ENCODE measurements around the gene LRRFIP1. TPM values are rescaled to one million over a fixed set of nuclear protein-coding genes. Genes with fewer than 3 reads are reported as not detected.

The LRRFIP1 gene
- total and polyA plus RNA-seq, 10 donors, result 40.4 to 164 (median 124) TPM

DNA sequence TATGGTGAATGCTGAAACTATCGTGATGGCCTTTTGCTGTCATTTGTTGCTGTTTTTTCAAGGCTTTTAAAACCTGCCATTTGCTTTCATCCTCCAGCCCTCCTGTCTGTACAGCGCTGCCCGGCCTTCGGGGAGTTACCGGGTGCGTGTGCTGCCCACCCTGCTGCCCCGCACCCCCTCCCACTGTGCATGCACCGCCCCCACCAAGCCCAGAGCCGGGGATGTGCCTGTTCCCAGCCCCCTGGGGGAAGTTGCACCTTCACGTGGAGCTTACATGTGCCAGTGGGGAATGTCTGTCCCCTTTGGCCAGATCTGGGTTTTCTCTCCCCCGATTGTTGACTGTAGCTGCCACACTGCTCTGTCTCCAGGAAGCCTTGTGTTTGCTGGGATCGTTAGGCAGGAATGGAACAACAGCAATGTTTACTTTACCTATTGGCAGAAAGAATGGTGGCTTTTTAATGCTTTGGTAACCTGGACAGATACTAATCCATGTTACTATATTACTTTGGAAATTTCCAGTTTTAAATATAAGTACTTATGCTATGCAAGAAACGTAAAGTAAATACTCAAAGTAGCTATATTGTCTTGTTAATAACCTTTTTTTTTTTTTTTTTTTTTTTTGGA, 106.4 kb downstream of the LRRFIP1 start:
- no peaks in the 10 kb centered on the region for H3K9me3 ChIP-seq
- DNase-seq, result no peak
- H3K27me3 ChIP-seq (replicated peaks in 1 of 7), result no peaks in the 10 kb centered on the region
- H3K4me3 ChIP-seq, result no peak overlapping the region
- TF ChIP-seq POLR2AphosphoS5 (IDR thresholded peaks at IDR 0.05) (peak in 1 of 3 donors; percentile 5), POLR2A (IDR thresholded peaks at IDR 0.05) (no peak)
- TF ChIP-seq, protein P1, sequence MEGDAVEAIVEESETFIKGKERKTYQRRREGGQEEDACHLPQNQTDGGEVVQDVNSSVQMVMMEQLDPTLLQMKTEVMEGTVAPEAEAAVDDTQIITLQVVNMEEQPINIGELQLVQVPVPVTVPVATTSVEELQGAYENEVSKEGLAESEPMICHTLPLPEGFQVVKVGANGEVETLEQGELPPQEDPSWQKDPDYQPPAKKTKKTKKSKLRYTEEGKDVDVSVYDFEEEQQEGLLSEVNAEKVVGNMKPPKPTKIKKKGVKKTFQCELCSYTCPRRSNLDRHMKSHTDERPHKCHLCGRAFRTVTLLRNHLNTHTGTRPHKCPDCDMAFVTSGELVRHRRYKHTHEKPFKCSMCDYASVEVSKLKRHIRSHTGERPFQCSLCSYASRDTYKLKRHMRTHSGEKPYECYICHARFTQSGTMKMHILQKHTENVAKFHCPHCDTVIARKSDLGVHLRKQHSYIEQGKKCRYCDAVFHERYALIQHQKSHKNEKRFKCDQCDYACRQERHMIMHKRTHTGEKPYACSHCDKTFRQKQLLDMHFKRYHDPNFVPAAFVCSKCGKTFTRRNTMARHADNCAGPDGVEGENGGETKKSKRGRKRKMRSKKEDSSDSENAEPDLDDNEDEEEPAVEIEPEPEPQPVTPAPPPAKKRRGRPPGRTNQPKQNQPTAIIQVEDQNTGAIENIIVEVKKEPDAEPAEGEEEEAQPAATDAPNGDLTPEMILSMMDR (IDR thresholded peaks at IDR 0.05 in 8 of 11, conservative IDR thresholded peaks at IDR 0.05 in 3 of 11), result no peak
- 59 to 69% (median 66%) methylated on average over 13 of the region's 13 CpGs for WGBS, 5 donors
- H3K36me3 ChIP-seq, result peaks cover 0 to 56% (median 14%) of the 10 kb centered on the region in 6 donors
- H3K27ac ChIP-seq, result peak overlapping the region in 6 of 8 donors; percentile 43 to 75 (median 68)
- intact Hi-C loops (cut with DNase I; ENCODE audit: low total_unique reads), result no loop called here
- H3K4me1 ChIP-seq, result peaks cover 34 to 99% (median 76%) of the 10 kb centered on the region in 6 donors

- no peaks in the 10 kb centered on the region for H3K9me3 ChIP-seq
- TF ChIP-seq POLR2AphosphoS5 (IDR thresholded peaks at IDR 0.05), result peak in 2 of 3 donors; percentile 32 to 59
- TF ChIP-seq, protein P1 (IDR thresholded peaks at IDR 0.05 in 8 of 11, conservative IDR thresholded peaks at IDR 0.05 in 3 of 11), result no peak
- H3K36me3 ChIP-seq, result peaks cover 0 to 59% (median 15%) of the 10 kb centered on the region in 6 donors
- H3K4me1 ChIP-seq, result peaks cover 35 to 99% (median 73%) of the 10 kb centered on the region in 6 donors
- H3K4me3 ChIP-seq, result no peak overlapping the region
- intact Hi-C loops (cut with DNase I; ENCODE audit: low total_unique reads), result no loop called here
- no peak for DNase-seq
- peak overlapping the region in 3 of 8 donors; percentile 7 to 53 (median 12) for H3K27ac ChIP-seq
- H3K27me3 ChIP-seq (replicated peaks in 1 of 7), result no peaks in the 10 kb centered on the region
- 75 to 90% (median 83%) methylated on average over 25 of the region's 25 CpGs for WGBS, 5 donors
These were observed 107.7 kb downstream of the LRRFIP1 start for GRCh38 chr2:237734905-237735623.

DNA sequence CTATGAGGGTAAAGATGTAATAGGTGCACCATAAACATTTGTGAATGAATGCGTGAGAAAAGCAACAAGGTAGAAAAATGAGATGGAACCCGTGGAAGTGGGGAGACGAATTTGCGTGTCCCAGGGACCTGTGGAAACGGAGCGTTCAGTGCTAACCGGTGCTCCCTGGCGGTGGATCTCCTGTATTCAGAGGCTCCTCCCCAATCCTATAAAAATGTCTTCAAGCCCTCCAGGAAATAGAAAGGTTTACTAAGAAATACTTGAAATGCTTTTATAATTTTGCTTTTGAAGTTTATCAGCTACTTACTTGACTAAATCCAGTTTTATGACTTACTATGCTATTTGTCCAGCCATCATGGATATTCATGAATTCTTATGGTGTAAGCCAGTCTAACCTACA, 108.4 kb downstream of the LRRFIP1 start:
- DNase-seq, result no peak
- no peak overlapping the region for H3K27ac ChIP-seq
- H3K4me3 ChIP-seq, result no peak overlapping the region
- H3K9me3 ChIP-seq, result no peaks in the 10 kb centered on the region
- 91 to 97% (median 96%) methylated on average over 8 of the region's 8 CpGs for WGBS, 5 donors
- intact Hi-C loops (cut with DNase I; ENCODE audit: low total_unique reads), result no loop called here
- TF ChIP-seq, protein P1 (IDR thresholded peaks at IDR 0.05 in 8 of 11, conservative IDR thresholded peaks at IDR 0.05 in 3 of 11), result no peak
- TF ChIP-seq POLR2AphosphoS5 (IDR thresholded peaks at IDR 0.05), result no peak
- TF ChIP-seq POLR2A (IDR thresholded peaks at IDR 0.05), result no peak
- no peaks in the 10 kb centered on the region for H3K27me3 ChIP-seq (replicated peaks in 1 of 7)
- peaks cover 27 to 99% (median 76%) of the 10 kb centered on the region in 6 donors for H3K4me1 ChIP-seq
- peaks cover 0 to 61% (median 15%) of the 10 kb centered on the region in 6 donors for H3K36me3 ChIP-seq

DNA sequence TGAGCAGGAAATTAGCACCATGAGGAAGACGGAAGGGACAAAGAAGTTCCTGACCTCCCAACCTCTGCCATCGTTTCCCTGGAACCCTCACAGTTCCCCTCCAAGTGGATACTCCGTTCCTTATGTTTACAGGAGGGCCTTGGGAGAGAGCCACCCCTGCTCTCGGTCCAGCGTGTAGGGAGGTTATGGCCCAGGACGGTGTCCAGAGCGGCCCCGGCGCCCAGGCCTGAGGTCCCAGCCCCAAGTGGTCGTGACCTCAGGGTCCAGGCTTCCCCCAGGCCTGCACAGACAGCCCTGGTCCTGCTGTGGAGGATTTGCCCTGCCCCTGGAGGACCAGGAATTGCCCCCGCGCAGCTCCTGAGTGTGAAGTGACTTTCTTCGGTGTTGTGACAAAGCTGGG, 109.4 kb downstream of the LRRFIP1 start:
- no peaks in the 10 kb centered on the region for H3K9me3 ChIP-seq
- DNase-seq, result no peak
- H3K4me3 ChIP-seq, result no peak overlapping the region
- H3K27ac ChIP-seq, result peak overlapping the region in 5 of 8 donors; percentile 19 to 67 (median 38)
- no peaks in the 10 kb centered on the region for H3K27me3 ChIP-seq (replicated peaks in 1 of 7)
- intact Hi-C loops (cut with DNase I; ENCODE audit: low total_unique reads), result no loop called here
- peaks cover 22 to 99% (median 76%) of the 10 kb centered on the region in 6 donors for H3K4me1 ChIP-seq
- H3K36me3 ChIP-seq, result peaks cover 0 to 65% (median 15%) of the 10 kb centered on the region in 6 donors
- TF ChIP-seq POLR2A (IDR thresholded peaks at IDR 0.05) (no peak), POLR2AphosphoS5 (IDR thresholded peaks at IDR 0.05) (peak; percentile 5 to 65 (median 49))
- 84 to 96% (median 89%) methylated on average over 12 to 13 of the region's 13 CpGs for WGBS, 5 donors

Data from spleen (tissue), 11 donors.